ENCODE measurements around the gene TMPO.
"Not testable (repeated sequence)": the region's sequence is repeated elsewhere in the genome, so short reads cannot be mapped to it uniquely, and the experiment has no call there.

TMPO gene

DNA sequence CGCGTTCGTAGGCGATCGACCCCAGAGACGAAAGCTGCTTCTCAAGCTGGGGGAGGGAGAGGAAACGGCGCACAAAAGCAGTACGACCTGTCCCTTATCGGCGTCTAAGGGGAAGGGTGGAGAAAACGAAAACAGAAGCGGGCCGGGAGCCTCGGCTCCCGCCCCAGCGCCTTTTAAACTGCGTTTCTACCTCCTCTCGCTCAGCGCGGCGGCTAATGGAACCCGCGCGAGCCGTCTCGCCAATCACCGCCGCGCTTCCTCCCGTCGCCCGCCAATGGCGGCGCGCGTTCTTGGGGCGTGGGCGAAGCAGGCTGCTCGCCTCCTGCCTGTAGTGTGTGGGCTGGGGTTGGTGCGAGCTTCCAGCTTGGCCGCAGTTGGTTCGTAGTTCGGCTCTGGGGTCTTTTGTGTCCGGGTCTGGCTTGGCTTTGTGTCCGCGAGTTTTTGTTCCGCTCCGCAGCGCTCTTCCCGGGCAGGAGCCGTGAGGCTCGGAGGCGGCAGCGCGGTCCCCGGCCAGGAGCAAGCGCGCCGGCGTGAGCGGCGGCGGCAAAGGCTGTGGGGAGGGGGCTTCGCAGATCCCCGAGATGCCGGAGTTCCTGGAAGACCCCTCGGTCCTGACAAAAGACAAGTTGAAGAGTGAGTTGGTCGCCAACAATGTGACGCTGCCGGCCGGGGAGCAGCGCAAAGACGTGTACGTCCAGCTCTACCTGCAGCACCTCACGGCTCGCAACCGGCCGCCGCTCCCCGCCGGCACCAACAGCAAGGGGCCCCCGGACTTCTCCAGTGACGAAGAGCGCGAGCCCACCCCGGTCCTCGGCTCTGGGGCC lies at the start of gene TMPO:
TMPO (plus strand) TSS at position 304 of the 824 bp plus-strand sequence; CDS start at position 582, 278 bp downstream.
- peak; percentile 89 to 94 for DNase-seq (ENCODE audit: extremely low read depth in 1 of 2, low read depth in 1 of 2)

DNA sequence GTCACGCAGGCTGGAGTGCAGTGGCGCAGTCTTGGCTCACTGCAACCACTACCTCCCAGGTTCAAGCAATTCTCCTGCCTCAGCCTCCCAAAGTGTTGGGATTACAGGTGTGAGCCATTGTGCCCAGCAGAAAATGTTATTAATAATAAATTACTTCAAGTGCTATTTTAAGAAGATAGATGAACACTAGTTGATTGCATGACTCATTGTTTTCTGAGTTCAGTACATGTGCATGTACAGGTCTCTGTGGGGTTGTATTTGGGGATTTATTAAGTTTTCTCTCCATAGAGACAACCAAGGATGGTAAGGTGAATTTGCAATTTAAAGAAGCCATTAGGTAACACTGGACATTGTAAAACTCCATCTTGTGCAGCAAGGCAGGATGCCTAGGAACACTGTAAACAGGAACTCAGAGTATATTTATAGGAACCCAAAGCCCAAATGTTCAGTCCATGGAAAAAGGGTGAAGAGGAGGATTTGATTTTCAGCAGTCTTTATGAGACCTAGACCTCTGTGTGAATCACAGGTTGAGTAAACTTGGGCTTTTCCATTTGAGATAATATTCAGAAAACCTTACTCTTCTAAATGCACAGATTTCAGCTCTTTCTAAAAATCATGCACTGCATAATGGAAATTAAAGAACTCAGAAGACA lies 49.3 kb upstream of the TMPO start:
- DNase-seq (ENCODE audit: extremely low read depth in 1 of 2, low read depth in 1 of 2) = no peak

GRCh38 chr12:98466640-98467400 lies 48.6 kb upstream of the TMPO start:
- DNase-seq (ENCODE audit: extremely low read depth in 1 of 2, low read depth in 1 of 2) = no peak

DNA sequence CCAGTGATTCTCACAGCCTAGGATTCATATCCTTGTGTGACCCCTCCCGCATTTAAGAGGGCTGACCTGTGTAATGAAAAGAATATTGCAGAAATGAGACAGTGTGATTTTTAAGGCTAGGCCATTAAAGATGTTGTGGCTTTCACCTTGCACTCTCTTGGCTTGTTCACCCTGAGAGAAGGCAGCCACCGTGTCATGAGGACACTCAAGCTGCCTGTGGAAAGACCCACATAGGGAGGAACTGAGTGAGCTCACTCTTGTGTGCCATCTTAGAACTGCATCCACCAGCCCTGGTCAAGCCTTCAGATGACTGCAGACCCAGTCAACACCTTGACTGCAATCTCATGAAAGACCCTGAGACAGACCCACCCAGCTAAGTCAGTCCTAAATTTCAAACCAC lies 46.3 kb upstream of the TMPO start:
- DNase-seq (ENCODE audit: extremely low read depth in 1 of 2, low read depth in 1 of 2) = no peak

GRCh38 chr12:98470469-98471082 lies 44.8 kb upstream of the TMPO start:
- DNase-seq (ENCODE audit: extremely low read depth in 1 of 2, low read depth in 1 of 2) = no peak

DNA sequence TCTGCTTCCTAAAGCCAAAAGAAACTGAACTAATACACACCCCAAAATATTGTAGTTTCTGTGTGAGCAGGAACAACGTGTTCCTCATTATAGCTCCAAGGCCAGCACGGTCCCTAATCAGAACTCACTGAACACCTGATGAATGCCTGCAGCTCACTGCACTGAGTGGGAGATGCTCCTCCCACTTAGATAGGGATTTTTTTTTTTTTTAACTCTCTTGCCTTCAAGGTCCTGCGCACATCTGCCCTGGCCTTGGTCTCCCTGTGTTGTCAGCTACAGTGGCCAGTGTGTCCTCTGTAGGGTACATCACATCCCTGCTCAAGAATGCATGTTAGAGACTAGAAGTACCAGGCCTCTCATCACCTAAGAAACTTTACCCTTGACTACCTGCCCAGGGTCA lies 44.3 kb upstream of the TMPO start:
- DNase-seq (ENCODE audit: extremely low read depth in 1 of 2, low read depth in 1 of 2) = no peak

DNA sequence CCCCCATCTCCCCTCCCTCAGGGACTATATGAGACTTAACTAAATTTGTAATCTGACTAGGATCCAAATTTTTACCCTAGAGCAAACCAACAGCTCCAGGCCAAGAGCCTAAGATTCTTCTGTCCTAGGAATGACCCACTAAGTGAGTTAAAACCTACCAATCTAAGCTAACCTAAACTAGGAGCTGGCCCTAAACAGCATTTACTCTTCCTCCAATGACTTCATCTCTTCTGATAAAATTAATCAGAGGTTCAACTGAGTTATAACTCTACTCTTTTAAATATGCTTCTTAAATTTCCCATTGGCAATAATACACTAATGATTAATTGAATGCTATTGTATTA lies 39.9 kb upstream of the TMPO start:
- no peak for DNase-seq (ENCODE audit: extremely low read depth in 1 of 2, low read depth in 1 of 2)

DNA sequence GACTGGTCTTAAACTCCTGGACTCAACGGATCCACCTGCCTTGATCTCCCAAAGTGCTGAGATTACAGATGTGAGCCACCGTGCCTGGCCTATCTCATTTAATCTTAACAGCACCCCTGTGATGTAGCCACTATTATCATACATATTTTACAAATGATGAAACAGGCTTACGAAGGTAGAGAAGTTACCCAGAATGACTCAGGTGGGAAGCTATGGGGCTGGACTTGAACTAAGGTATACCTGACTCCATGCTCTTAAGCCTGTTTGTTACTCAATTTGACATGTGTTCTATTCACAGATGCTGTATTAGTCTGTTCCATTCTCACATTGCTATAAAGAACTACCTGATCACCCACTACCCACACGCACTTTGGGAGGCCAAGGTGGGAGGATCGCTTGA lies 36.8 kb upstream of the TMPO start:
- DNase-seq (ENCODE audit: extremely low read depth in 1 of 2, low read depth in 1 of 2) = no peak

DNA sequence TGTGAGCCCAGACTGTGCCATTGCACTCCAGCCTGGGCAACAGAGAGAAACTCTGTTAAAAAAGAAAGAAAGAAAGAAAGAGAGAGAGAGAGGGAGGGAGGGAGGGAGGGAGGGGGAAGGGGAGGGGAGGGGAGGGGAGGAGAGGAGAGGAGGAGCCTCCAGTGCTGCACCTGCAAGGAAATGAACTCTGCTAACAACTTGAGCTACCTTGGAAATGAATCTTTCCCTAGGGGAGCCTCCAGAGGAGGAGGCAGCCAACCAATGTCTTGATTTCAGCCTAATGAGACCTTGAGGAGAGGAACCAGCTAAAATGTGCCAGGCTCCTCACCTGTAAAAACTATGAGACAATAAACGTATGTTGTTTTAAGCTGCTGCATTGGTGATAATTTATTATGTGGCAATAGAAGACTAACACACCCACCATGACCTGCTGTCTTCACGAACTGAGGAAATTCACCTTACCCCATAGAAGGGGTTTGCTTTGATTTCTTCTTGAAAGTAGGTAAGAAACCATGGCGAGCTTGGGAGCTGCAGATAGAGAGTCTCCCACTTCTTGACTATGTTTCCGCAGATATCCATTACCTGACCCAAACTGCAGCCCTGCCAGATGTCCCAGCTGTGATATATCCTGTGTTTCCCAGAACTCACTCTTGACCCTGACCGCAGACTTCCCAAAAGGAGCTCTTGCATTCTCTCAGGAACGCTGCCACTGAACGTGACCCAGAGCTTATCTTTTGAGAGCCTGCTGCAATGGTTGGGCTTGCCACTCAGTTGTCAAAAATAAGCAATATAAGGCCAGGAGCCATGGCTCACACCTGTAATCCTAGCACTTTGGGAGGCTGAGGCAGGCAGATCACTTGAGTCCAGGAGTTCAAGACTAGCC lies 31.5 kb upstream of the TMPO start:
- DNase-seq (ENCODE audit: extremely low read depth in 1 of 2, low read depth in 1 of 2) = no peak

GRCh38 chr12:98485792-98486340 lies 29.5 kb upstream of the TMPO start:
- no peak for DNase-seq (ENCODE audit: extremely low read depth in 1 of 2, low read depth in 1 of 2)

- DNase-seq (ENCODE audit: extremely low read depth in 1 of 2, low read depth in 1 of 2) = not testable (repeated sequence)
These were observed 27.0 kb upstream of the TMPO start for GRCh38 chr12:98488416-98488815.

GRCh38 chr12:98489176-98489575 lies 26.2 kb upstream of the TMPO start:
- no peak for DNase-seq (ENCODE audit: extremely low read depth in 1 of 2, low read depth in 1 of 2)

GRCh38 chr12:98490501-98491453 lies 24.6 kb upstream of the TMPO start:
- peak; percentile 49 to 66 for DNase-seq (ENCODE audit: extremely low read depth in 1 of 2, low read depth in 1 of 2)

- DNase-seq (ENCODE audit: extremely low read depth in 1 of 2, low read depth in 1 of 2) = no peak
These were observed 22.7 kb upstream of the TMPO start for GRCh38 chr12:98492580-98493140.

DNA sequence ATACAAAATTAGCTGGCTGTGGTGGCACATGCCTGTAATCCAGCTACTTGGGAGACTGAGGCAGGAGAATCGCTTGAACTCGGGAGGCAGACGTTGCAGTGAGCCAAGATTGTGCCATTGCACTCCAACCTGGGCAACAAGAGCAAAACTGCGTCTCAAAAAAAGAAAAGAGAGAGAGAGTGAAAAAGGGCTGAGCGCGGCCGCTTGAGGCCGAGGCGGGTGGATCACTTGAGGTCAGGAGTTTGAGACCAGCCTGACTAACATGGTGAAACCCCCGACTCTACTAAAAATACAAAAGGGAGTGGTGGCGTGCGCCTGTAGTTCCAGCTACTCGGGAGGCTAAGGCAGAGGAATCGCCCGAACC lies 14.1 kb upstream of the TMPO start:
- DNase-seq (ENCODE audit: extremely low read depth in 1 of 2, low read depth in 1 of 2) = not testable (repeated sequence)

GRCh38 chr12:98503342-98503591 lies 12.1 kb upstream of the TMPO start:
- DNase-seq (ENCODE audit: extremely low read depth in 1 of 2, low read depth in 1 of 2) = peak; percentile 73 to 80

- DNase-seq (ENCODE audit: extremely low read depth in 1 of 2, low read depth in 1 of 2) = peak; percentile 83 to 89
These were observed 11.6 kb upstream of the TMPO start for GRCh38 chr12:98503592-98504367.

DNA sequence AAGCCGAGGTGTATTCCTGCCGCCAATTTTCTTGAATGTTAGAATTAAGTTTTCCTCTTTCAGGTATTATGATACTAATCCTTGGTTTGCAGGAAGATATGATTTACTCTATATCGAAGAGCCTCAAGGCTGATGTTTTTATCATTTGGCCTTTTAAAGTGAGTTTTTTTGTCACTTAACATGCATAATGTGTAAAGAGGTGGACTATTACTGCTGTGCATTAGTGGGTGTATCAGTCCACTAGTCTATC lies 11.1 kb upstream of the TMPO start:
- DNase-seq (ENCODE audit: extremely low read depth in 1 of 2, low read depth in 1 of 2) = no peak
